ENCODE results near the gene GTF3A.

Gene GTF3A

DNA sequence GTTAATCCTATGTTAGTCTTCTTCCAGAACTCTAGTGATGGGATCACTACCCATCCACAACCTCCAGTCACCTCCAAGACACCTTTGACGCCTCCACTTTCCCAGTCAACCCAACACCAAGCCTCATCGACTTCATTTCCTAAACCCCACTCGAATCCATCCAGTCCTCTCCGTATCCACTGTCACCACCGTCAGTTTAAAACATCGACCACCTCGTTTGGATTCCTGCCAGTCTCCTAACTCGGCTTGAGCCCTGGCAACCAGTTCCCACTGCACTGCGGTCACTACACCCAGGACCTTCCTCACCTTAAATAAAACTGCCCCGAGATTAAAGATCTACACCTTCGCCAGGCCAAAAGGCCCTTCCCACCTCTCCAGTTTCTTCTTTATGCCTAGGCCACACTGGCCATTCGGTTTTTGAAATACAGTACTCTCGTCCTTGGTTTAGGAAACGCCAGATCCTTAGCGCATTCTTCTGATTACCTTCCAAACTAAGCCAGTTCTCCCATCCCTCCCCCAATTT is 24.7 kb downstream of the GTF3A start:
- peak; percentile 51 for DNase-seq

DNA sequence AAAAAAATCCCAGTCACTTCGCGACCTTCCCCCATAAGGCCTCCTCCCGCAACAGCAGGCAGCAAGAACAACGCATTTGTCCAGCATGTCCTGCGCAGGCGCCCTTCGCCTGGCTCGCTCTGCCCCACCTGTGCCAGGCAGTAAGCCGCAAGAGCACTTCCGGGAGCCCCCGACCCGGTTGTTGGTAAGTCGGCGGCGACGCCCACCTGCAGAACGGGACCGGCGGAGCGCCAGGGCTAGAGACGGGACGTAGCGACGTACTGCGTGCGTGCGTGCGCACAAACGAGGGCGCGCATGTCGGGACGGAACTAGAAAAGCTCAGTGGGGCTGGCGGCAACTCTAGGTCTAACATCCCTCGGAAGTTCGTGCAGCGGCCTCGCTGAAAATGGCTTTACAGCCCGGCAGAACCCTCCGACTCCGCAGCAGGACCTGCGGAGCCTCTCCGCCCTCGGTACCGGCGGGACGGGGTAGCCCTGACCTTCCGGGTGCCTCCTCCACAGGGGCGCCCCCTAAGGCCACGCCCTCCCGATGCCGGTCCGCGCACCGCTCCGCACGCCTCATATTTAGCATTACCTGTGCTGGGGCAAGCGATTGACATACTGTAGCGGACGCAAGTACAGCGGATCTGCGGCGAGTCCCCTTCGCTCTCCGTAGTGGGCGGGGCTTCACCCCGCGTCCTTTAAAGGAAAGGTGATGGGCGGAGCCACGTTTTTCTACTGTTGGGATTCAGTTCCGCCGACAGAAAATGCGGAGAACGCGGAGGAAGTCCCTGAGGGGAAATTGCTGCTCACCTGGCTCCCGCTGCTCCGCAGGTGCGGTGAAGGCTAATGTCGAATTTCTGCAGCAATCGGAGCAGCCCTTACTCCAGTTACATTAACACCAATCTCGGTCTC is 25.8 kb downstream of the GTF3A start, which contains the start of gene MTIF3:
Gene MTIF3, minus strand, starts transcription at position 629 of the 893 bp plus-strand sequence. CDS start 10,116 bp downstream, outside the sequence.
- peak; percentile 99 for DNase-seq

DNA sequence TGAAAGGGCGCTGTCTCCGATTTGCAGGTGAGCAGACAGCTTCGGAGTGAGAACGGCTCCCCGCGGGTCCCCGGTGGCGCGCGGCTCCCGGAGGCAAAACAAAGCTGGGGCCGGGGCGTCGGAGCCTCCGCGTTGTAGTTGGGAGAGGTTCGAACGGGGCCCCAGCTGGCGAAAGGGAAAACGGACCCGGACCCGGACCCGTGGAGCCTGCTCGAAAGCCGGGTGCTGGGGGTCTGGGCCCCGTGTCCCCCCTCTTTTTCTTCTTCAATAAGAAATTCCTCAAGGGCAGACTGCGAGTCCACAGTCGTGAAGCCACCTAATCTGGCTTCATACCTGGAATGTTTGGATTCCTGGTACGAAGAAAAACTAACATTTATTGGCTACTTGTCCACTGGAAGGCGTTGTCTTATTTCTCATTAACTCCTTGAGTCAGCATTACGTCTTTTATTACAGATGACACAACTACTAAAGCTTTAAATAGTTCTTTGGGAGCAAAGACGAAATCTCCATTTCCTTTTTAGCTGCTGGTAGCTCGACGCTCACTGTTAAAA is 26.6 kb downstream of the GTF3A start:
- DNase-seq, result peak; percentile 90

GRCh38 chr13:27455331-27455855 is 31.0 kb downstream of the GTF3A start:
- DNase-seq, result no peak

- DNase-seq, result no peak
These were observed 37.6 kb downstream of the GTF3A start for GRCh38 chr13:27461940-27462584.

- no peak for DNase-seq
These were observed 39.1 kb downstream of the GTF3A start for GRCh38 chr13:27463500-27463899.

GRCh38 chr13:27465611-27466010 is 41.2 kb downstream of the GTF3A start:
- no peak for DNase-seq

DNA sequence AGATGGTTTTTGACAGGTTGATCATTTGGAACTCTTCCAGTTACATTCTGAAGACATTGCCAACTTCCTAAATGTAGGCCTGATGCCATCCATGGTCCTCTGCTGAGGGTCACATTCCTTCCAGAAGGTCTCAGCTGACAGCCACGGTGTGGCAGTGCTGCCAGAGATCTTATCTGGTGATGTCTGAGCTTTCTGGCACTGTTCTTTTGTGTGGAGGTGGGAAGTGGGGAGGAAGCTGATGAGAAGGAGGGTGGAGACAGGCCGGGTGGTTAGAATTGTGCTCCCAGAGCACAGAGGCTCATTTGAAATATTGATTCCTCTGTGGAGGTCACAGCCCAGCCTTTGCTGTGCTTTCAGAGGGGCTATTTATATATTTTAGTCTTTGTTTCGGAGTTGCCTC is 42.1 kb downstream of the GTF3A start:
- DNase-seq, result no peak

DNA sequence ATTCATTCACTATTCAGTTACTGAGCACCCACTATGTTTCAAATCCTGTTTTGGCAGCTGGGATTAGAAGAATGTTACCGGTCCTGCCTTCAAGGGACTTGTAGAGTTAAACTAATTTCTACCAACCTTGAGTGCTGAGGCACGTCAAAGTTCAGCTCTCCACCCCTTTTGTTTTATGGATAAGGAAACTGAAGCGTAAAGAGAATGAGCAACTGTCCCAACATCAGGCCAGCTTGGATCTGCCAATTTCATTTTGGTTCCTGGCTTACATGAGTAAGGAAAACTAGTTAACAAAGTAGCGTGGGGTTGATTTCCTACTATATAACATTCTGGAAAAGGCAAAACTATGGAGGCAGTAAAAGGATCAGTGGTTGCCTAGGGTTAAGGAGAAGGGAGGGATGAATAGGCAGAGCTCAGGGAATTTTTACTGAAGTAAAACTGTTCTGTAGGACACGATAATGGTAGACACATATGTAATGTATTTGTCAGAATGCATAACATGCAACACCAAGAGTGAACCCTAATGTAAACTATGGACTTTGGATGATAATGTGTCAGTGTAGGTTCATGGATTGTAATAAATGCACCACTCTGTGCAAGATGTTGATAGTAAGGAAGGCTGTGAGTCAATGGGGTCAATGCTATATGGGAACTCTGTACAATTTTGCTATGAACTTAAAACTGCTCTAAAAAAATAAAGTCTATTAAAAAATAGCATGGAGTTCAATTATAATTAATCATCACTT is 45.8 kb downstream of the GTF3A start:
- DNase-seq, result no peak

DNA sequence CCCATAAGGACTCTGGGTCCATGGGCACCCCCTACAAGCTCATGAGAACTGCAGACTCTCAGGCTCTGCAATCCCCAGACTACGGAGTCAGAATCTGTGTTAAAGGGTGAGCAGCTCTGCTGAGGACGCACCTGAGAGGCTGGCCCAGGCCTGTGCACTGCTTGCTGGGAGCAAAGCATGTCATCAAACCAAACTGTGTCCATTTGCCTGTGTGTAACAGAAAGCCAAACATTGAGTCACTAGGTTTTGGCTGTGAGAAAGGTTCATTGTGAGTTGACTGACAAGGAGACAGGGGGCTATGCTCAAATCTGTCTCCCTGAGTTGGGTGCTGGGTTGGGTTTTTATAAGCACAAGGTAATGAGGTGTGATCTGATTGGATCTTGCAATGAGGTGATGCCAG is 48.0 kb downstream of the GTF3A start:
- DNase-seq, result no peak

DNA sequence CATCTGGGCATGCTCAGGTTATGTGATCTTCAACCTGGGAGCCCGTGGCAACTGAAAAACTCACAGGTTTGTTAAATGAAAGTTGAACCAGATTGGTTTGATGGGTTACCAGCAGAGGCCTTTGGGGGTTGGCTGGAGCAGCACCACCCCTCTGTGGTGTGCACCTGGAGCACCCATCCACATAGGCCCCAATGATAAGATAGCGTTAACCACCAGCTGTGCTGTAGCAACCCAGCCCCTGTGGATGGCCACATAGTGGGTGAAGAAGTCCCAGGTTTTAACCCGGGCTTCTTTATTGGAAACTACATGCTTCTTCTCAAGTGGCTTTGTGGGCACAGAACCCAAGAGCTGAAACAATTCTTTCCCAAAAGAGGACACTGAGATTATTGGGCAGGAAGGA is 48.5 kb downstream of the GTF3A start:
- DNase-seq, result no peak

- no peak for DNase-seq
These were observed 50.4 kb downstream of the GTF3A start for GRCh38 chr13:27474751-27475268.

- DNase-seq, result peak; percentile 95
These were observed 52.7 kb downstream of the GTF3A start for GRCh38 chr13:27476943-27477703.

- DNase-seq, result peak; percentile 14
These were observed 57.3 kb downstream of the GTF3A start for GRCh38 chr13:27481766-27482165.

DNA sequence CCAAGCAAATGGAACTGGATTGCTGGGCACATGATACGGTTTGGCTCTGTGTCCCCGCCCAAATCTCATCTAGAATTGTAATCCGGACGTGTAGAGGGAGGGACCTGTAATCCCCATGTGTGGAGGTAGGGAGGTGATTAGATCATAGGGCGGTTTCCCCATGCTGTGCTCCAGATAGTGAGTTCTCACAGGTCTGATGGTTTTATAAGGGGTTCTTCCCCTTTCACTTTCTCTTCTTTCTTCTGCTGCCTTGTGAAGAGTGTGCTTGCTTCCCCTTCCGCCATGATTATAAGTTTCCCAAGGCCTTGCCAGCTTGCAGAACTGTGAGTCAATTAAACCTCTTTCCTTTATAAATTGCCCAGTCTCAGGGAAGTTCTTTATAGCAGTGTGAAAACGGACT is 58.6 kb downstream of the GTF3A start:
- DNase-seq, result no peak

GRCh38 chr13:27483421-27483820 is 59.0 kb downstream of the GTF3A start:
- DNase-seq, result no peak

Data from NCI-H526 treated with DMSO at 0.1 percent for 48 hours (cell line).